22Rv1 (cell line): ENCODE measurements around the gene DIP2C.

Experiments used
- H3K27ac ChIP-seq: fragments of 450-650 bp; 2 replicates; pipeline ENCODE4 v1.5.1; 2017
- CTCF ChIP-seq: fragments of 450-650 bp; IDR thresholded peaks from 2 replicates; pipeline ENCODE4 v1.5.1; 2017; ENCODE audit warnings: mild to moderate bottlenecking
- ZFX ChIP-seq: fragments of 450-650 bp; IDR thresholded peaks from 2 replicates; pipeline ENCODE4 v1.6.1; 2017; ENCODE audit warnings: antibody characterized with exemption, borderline replicate concordance

DIP2C gene

GRCh38 chr10:380313-380940 is 309.0 kb downstream of the DIP2C start:
- H3K27ac ChIP-seq: no peak overlapping the region
- TF ChIP-seq ZFX (no peak), CTCF (no peak)

GRCh38 chr10:378930-379704 is 310.4 kb downstream of the DIP2C start:
- TF ChIP-seq ZFX (no peak), CTCF (no peak)
- no peak overlapping the region for H3K27ac ChIP-seq

- no peak for TF ChIP-seq CTCF
- no peak for TF ChIP-seq ZFX
- no peak overlapping the region for H3K27ac ChIP-seq
Observed at GRCh38 chr10:378230-378929, 311.1 kb downstream of the DIP2C start.

GRCh38 chr10:377228-377627 is 312.2 kb downstream of the DIP2C start:
- no peak for TF ChIP-seq ZFX
- TF ChIP-seq CTCF: no peak
- H3K27ac ChIP-seq: no peak overlapping the region

- TF ChIP-seq ZFX (no peak), CTCF (no peak)
- no peak overlapping the region for H3K27ac ChIP-seq
Observed at GRCh38 chr10:375815-376505, 313.5 kb downstream of the DIP2C start.

- no peak overlapping the region for H3K27ac ChIP-seq
- TF ChIP-seq CTCF (no peak), ZFX (no peak)
Observed at GRCh38 chr10:374354-374753, 315.1 kb downstream of the DIP2C start.
